ENCODE results near the gene MAML2. TPM values are rescaled to one million over a fixed set of nuclear protein-coding genes. Genes with fewer than 3 reads are reported as not detected.

The MAML2 gene
- total and polyA plus RNA-seq, 4 donors: 0.56 to 2.1 (median 1.4) TPM

DNA sequence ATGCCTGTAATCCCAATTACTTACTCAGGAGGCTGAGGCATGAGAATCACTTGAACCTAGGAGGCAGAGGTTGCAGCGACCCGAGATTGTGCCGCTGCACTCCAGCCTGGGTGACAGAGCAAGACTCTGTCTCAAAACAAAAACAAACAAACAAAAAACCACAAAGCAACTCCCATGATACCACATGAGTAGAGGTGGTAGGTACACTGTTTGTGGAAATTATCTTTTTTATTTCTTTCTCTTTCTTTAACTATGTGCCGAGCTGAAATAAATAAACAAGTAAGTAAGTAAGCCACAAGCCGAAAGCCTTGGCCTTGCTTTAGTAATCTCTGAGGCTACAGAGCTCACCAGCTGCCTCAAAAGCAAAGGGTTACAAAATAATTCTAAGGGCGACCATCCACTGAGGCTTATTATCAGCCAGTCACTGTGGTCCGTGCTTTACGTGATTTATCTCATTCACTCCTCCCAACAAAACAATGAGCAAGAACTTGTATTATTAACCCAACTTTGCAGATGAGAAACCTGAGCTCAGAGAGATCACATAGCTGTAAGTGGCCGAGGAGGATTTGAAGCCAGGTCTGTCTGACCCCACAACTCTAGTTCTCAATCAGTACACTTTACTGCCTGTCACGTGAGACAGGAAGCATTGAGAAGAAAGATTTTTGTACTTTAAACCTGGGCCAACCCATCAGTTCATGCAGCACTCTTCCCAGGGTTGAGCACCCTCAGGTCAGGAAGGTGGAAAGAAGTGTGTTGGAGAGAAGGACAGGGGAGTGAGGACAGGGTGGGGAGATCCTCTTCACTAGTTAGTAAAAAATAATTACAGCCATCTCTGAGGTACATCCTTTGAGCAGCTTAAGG, 349.3 kb downstream of the MAML2 start:
- no peaks in the 10 kb centered on the region for H3K4me1 ChIP-seq (ENCODE audit: control insufficient read depth in 4 of 4, insufficient read depth in 4 of 4, low read length in 3 of 4)
- 77% methylated on average over 10 of the region's 10 CpGs for WGBS
- TF ChIP-seq TAF1 (conservative IDR thresholded peaks at IDR 0.05) (no peak), JUND (IDR thresholded peaks at IDR 0.05) (no peak)
- H3K9me3 ChIP-seq (ENCODE audit: control insufficient read depth in 4 of 4, low read length in 3 of 4): no peaks in the 10 kb centered on the region
- H3K4me3 ChIP-seq (ENCODE audit: low read depth in 1 of 3, low read length in 3 of 3): no peak overlapping the region
- no peak overlapping the region for H3K27ac ChIP-seq (ENCODE audit: low read depth in 1 of 2, low read length in 2 of 2)
- no peaks in the 10 kb centered on the region for H3K27me3 ChIP-seq (ENCODE audit: control insufficient read depth in 4 of 4, insufficient read depth in 4 of 4, low read length in 3 of 4)
- H3K9ac ChIP-seq (ENCODE audit: low read depth in 1 of 2, low read length in 2 of 2): no peak overlapping the region
- H3K36me3 ChIP-seq (ENCODE audit: control insufficient read depth in 4 of 4, insufficient read depth in 3 of 4, low read depth in 1 of 4, low read length in 3 of 4): no peaks in the 10 kb centered on the region
- no peak for DNase-seq (ENCODE audit: low spot score)

DNA sequence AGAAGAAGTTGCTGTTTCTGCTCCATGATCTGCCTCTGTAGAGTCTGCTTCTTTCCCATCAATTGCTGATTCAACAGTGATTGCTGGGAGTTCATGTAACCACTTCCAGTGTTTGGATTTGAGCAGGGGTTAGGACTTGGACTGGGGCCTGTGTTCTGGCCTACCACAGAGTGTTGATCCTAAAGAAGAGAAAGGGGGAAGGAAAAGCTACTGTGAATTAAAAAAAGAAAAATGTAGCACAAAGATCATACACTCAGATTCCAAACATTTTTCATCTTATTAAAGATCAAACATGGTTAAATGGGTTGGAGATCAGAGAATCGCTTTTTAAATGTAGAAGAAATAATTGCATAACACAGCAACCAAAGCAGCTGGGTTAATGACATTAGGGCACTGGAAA, 351.4 kb downstream of the MAML2 start:
- Histone ChIP-seq H3K9ac (ENCODE audit: low read depth in 1 of 2, low read length in 2 of 2) (no peak overlapping the region), H3K36me3 (ENCODE audit: control insufficient read depth in 4 of 4, insufficient read depth in 3 of 4, low read depth in 1 of 4, low read length in 3 of 4) (no peaks in the 10 kb centered on the region), H3K27ac (ENCODE audit: low read depth in 1 of 2, low read length in 2 of 2) (no peak overlapping the region), H3K9me3 (ENCODE audit: control insufficient read depth in 4 of 4, low read length in 3 of 4) (no peaks in the 10 kb centered on the region), H3K4me3 (ENCODE audit: low read depth in 1 of 3, low read length in 3 of 3) (no peak overlapping the region), H3K27me3 (ENCODE audit: control insufficient read depth in 4 of 4, insufficient read depth in 4 of 4, low read length in 3 of 4) (no peaks in the 10 kb centered on the region), H3K4me1 (ENCODE audit: control insufficient read depth in 4 of 4, insufficient read depth in 4 of 4, low read length in 3 of 4) (no peaks in the 10 kb centered on the region)
- no peak for TF ChIP-seq EGR1 (IDR thresholded peaks at IDR 0.05; ENCODE audit: low read depth in 2 of 2)
- TF ChIP-seq TAF1 (conservative IDR thresholded peaks at IDR 0.05): no peak
- no peak for TF ChIP-seq FOXA2 (IDR thresholded peaks at IDR 0.05)
- 85% methylated on average over 1 of the region's 1 CpG for WGBS
- DNase-seq (ENCODE audit: low spot score): no peak

DNA sequence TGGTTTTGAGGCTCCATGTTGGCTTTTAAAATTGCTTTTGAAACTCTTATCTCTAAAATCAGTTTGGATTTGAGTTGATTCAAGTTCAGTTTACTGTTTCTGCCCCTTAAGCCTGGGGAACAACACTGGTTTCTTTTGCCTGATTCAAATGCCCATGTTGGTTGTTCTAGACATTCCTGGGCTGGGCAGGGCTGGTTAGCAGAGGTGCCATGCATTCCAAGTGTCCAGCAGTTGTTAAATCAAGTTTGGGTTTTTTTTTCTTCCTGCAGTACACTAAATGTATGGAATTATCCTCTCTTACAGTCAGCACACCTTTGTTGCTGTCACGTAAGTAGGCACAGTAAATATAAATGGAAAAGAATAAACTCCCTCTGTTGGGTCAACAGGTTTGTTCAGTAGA, 351.9 kb downstream of the MAML2 start:
- no peak for DNase-seq (ENCODE audit: low spot score)
- Histone ChIP-seq H3K27me3 (ENCODE audit: control insufficient read depth in 4 of 4, insufficient read depth in 4 of 4, low read length in 3 of 4) (no peaks in the 10 kb centered on the region), H3K36me3 (ENCODE audit: control insufficient read depth in 4 of 4, insufficient read depth in 3 of 4, low read depth in 1 of 4, low read length in 3 of 4) (no peaks in the 10 kb centered on the region), H3K9me3 (ENCODE audit: control insufficient read depth in 4 of 4, low read length in 3 of 4) (no peaks in the 10 kb centered on the region), H3K4me1 (ENCODE audit: control insufficient read depth in 4 of 4, insufficient read depth in 4 of 4, low read length in 3 of 4) (no peaks in the 10 kb centered on the region), H3K27ac (ENCODE audit: low read depth in 1 of 2, low read length in 2 of 2) (no peak overlapping the region), H3K9ac (ENCODE audit: low read depth in 1 of 2, low read length in 2 of 2) (no peak overlapping the region), H3K4me3 (ENCODE audit: low read depth in 1 of 3, low read length in 3 of 3) (no peak overlapping the region)
- 91% methylated on average over 1 of the region's 1 CpG for WGBS
- TF ChIP-seq TAF1 (conservative IDR thresholded peaks at IDR 0.05): no peak
- no peak for TF ChIP-seq NR2F2 (IDR thresholded peaks at IDR 0.05)
- TF ChIP-seq, protein P1, sequence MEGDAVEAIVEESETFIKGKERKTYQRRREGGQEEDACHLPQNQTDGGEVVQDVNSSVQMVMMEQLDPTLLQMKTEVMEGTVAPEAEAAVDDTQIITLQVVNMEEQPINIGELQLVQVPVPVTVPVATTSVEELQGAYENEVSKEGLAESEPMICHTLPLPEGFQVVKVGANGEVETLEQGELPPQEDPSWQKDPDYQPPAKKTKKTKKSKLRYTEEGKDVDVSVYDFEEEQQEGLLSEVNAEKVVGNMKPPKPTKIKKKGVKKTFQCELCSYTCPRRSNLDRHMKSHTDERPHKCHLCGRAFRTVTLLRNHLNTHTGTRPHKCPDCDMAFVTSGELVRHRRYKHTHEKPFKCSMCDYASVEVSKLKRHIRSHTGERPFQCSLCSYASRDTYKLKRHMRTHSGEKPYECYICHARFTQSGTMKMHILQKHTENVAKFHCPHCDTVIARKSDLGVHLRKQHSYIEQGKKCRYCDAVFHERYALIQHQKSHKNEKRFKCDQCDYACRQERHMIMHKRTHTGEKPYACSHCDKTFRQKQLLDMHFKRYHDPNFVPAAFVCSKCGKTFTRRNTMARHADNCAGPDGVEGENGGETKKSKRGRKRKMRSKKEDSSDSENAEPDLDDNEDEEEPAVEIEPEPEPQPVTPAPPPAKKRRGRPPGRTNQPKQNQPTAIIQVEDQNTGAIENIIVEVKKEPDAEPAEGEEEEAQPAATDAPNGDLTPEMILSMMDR (IDR thresholded peaks at IDR 0.05; ENCODE audit: low read depth, low read length, missing input control): no peak
- TF ChIP-seq JUND (IDR thresholded peaks at IDR 0.05): no peak
- TF ChIP-seq, protein P2, sequence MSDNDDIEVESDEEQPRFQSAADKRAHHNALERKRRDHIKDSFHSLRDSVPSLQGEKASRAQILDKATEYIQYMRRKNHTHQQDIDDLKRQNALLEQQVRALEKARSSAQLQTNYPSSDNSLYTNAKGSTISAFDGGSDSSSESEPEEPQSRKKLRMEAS (IDR thresholded peaks at IDR 0.05): no peak
- TF ChIP-seq RAD21 (IDR thresholded peaks at IDR 0.05): no peak
- no peak for TF ChIP-seq EGR1 (IDR thresholded peaks at IDR 0.05; ENCODE audit: low read depth in 2 of 2)
- TF ChIP-seq, protein P3, sequence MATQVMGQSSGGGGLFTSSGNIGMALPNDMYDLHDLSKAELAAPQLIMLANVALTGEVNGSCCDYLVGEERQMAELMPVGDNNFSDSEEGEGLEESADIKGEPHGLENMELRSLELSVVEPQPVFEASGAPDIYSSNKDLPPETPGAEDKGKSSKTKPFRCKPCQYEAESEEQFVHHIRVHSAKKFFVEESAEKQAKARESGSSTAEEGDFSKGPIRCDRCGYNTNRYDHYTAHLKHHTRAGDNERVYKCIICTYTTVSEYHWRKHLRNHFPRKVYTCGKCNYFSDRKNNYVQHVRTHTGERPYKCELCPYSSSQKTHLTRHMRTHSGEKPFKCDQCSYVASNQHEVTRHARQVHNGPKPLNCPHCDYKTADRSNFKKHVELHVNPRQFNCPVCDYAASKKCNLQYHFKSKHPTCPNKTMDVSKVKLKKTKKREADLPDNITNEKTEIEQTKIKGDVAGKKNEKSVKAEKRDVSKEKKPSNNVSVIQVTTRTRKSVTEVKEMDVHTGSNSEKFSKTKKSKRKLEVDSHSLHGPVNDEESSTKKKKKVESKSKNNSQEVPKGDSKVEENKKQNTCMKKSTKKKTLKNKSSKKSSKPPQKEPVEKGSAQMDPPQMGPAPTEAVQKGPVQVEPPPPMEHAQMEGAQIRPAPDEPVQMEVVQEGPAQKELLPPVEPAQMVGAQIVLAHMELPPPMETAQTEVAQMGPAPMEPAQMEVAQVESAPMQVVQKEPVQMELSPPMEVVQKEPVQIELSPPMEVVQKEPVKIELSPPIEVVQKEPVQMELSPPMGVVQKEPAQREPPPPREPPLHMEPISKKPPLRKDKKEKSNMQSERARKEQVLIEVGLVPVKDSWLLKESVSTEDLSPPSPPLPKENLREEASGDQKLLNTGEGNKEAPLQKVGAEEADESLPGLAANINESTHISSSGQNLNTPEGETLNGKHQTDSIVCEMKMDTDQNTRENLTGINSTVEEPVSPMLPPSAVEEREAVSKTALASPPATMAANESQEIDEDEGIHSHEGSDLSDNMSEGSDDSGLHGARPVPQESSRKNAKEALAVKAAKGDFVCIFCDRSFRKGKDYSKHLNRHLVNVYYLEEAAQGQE (IDR thresholded peaks at IDR 0.05): no peak
- no peak for TF ChIP-seq HNF4G (IDR thresholded peaks at IDR 0.05)
- TF ChIP-seq RXRA (IDR thresholded peaks at IDR 0.05): no peak
- TF ChIP-seq, protein P4, sequence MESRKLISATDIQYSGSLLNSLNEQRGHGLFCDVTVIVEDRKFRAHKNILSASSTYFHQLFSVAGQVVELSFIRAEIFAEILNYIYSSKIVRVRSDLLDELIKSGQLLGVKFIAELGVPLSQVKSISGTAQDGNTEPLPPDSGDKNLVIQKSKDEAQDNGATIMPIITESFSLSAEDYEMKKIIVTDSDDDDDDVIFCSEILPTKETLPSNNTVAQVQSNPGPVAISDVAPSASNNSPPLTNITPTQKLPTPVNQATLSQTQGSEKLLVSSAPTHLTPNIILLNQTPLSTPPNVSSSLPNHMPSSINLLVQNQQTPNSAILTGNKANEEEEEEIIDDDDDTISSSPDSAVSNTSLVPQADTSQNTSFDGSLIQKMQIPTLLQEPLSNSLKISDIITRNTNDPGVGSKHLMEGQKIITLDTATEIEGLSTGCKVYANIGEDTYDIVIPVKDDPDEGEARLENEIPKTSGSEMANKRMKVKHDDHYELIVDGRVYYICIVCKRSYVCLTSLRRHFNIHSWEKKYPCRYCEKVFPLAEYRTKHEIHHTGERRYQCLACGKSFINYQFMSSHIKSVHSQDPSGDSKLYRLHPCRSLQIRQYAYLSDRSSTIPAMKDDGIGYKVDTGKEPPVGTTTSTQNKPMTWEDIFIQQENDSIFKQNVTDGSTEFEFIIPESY (IDR thresholded peaks at IDR 0.05): no peak
- TF ChIP-seq GABPA (IDR thresholded peaks at IDR 0.05 in 1 of 2, conservative IDR thresholded peaks at IDR 0.05 in 1 of 2): no peak
- TF ChIP-seq YY1 (IDR thresholded peaks at IDR 0.05): no peak
- no peak for TF ChIP-seq HNF4A (conservative IDR thresholded peaks at IDR 0.05)
- TF ChIP-seq FOXA2 (IDR thresholded peaks at IDR 0.05): no peak
- TF ChIP-seq, protein P5, sequence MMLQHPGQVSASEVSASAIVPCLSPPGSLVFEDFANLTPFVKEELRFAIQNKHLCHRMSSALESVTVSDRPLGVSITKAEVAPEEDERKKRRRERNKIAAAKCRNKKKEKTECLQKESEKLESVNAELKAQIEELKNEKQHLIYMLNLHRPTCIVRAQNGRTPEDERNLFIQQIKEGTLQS (IDR thresholded peaks at IDR 0.05): no peak
- TF ChIP-seq SP1 (IDR thresholded peaks at IDR 0.05): no peak

Data from liver (tissue), 9 donors.